H1 (cell line): ENCODE data around the gene TEX14.

Experiments used
- CBX8 ChIP-seq: fragments of 300-800, 300-1000 bp; sonication (generic); IDR thresholded peaks from 2 replicates; pipeline ENCODE4 v1.7.1; 2016; ENCODE audit warnings: low read depth, low read length, borderline replicate concordance
- E2F6 ChIP-seq: IDR thresholded peaks from 2 replicates; pipeline ENCODE4 v1.6.1; 2012; ENCODE audit warnings: inconsistent platforms
- GTF2F1 ChIP-seq: IDR thresholded peaks from 2 replicates; pipeline ENCODE4 v1.6.1; 2012; ENCODE audit warnings: low read depth, low read length, improper control_type of control experiment, borderline replicate concordance
- JUND ChIP-seq: IDR thresholded peaks from 2 replicates; pipeline ENCODE4 v1.6.1; 2011; ENCODE audit warnings: mild to moderate bottlenecking, improper control_type of control experiment, low read length
- MAX ChIP-seq: IDR thresholded peaks from 2 replicates; pipeline ENCODE4 v1.6.1; 2012; ENCODE audit warnings: inconsistent platforms
- RBBP5 ChIP-seq: IDR thresholded peaks from 2 replicates; pipeline ENCODE4 v1.7.1; 2012; ENCODE audit warnings: low read depth, mild to moderate bottlenecking, inconsistent platforms, low read length, moderate library complexity, borderline replicate concordance
- SP2 ChIP-seq: IDR thresholded peaks from 2 replicates; pipeline ENCODE4 v1.6.1; 2012; ENCODE audit warnings: mild to moderate bottlenecking, low read length, inconsistent platforms
- TF ChIP-seq, protein P1 (sequence below), 3 experiments: IDR thresholded peaks; 1 replicate in 2 of 3; 2 replicates in 1 of 3; pipeline versions ENCODE4 v1.5.1 to v1.6.1; 2011; ENCODE audit warnings: low read length in 3 of 3, mild to moderate bottlenecking in 3 of 3, inconsistent platforms in 2 of 3, low read depth in 1 of 3, moderate library complexity in 1 of 3; ENCODE audit not compliant: insufficient read depth in 1 of 3; ENCODE audit errors: control extremely low read depth in 1 of 3

- TF ChIP-seq RBBP5 (no peak), CBX8 (no peak), E2F6 (no peak), JUND (no peak), MAX (no peak), SP2 (no peak), GTF2F1 (no peak)
- TF ChIP-seq, protein P1, sequence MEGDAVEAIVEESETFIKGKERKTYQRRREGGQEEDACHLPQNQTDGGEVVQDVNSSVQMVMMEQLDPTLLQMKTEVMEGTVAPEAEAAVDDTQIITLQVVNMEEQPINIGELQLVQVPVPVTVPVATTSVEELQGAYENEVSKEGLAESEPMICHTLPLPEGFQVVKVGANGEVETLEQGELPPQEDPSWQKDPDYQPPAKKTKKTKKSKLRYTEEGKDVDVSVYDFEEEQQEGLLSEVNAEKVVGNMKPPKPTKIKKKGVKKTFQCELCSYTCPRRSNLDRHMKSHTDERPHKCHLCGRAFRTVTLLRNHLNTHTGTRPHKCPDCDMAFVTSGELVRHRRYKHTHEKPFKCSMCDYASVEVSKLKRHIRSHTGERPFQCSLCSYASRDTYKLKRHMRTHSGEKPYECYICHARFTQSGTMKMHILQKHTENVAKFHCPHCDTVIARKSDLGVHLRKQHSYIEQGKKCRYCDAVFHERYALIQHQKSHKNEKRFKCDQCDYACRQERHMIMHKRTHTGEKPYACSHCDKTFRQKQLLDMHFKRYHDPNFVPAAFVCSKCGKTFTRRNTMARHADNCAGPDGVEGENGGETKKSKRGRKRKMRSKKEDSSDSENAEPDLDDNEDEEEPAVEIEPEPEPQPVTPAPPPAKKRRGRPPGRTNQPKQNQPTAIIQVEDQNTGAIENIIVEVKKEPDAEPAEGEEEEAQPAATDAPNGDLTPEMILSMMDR (IDR thresholded peaks at IDR 0.05; ENCODE audit: control extremely low read depth in 1 of 3, insufficient read depth in 1 of 3, low read depth in 1 of 3, low read length in 3 of 3), result no peak
Observed at GRCh38 chr17:58576679-58577367, 115.0 kb downstream of the TEX14 start.
